ENCODE data around the gene CDH10. TPM values are rescaled to one million over a fixed set of nuclear protein-coding genes. Genes with fewer than 3 reads are reported as not detected.

CDH10 gene
- polyA plus RNA-seq, 4 donors: 0.32 to 0.78 TPM; not detected in 2

DNA sequence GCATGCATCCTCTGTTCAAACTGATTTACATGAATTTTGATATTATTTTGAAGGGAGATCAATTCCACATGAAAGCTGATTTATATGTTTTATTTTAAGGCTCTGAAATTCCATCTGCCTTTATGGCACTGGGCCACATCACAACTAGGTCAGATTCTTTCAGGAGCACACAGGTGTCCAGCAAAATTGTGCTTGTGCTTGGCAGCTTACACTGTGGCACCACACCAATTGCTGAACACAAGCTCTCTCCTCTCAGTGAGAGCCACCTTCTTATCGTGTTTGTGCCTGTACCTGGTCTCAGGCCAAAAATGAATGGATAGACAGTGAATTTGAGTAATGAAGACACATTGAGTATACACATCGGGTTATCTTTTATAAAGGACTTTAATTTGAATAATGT lies 200.4 kb downstream of the CDH10 start:
- no peaks in the 10 kb centered on the region for H3K9me3 ChIP-seq (ENCODE audit: control insufficient read depth in 2 of 2, insufficient read depth in 1 of 2, low read depth in 1 of 2, low read length in 1 of 2)
- H3K27me3 ChIP-seq (ENCODE audit: control insufficient read depth in 3 of 3, insufficient read depth in 3 of 3, low read length in 3 of 3): no peaks in the 10 kb centered on the region
- H3K36me3 ChIP-seq (ENCODE audit: control insufficient read depth in 3 of 3, insufficient read depth in 2 of 3, low read depth in 1 of 3, low read length in 3 of 3): no peaks in the 10 kb centered on the region
- no peaks in the 10 kb centered on the region for H3K4me1 ChIP-seq (ENCODE audit: control insufficient read depth in 3 of 3, insufficient read depth in 2 of 3, low read depth in 1 of 3, low read length in 2 of 3)
- 56 to 67% (median 60%) methylated on average over 2 of the region's 2 CpGs for WGBS, 3 donors
- DNase-seq (no peak), FAIRE-seq (no peak)
- no peak overlapping the region for H3K4me3 ChIP-seq (ENCODE audit: low read depth in 1 of 3, low read length in 3 of 3)
- no peak overlapping the region for H3K27ac ChIP-seq (ENCODE audit: low read depth in 1 of 3, low read length in 2 of 3)

DNA sequence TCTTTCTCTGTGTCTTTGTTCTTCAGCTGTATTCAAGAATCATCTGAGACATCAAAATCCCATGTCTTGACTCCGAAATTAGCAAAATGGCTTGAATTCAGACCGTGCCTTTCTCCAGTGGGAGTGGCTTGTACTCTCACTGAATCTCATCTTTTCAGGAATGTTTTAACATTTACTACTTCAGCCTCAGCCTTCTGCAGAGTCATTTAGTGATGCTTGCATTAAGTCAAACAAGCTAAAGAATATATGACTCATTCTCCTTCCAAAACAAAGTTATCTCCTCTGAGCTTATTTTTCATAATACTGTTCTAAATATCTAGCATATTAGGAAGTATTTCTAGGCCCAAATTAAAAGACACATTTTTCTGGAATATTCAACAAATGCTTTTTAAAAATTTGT lies 205.3 kb downstream of the CDH10 start:
- Histone ChIP-seq H3K4me1 (ENCODE audit: control insufficient read depth in 3 of 3, insufficient read depth in 2 of 3, low read depth in 1 of 3, low read length in 2 of 3) (no peaks in the 10 kb centered on the region), H3K36me3 (ENCODE audit: control insufficient read depth in 3 of 3, insufficient read depth in 2 of 3, low read depth in 1 of 3, low read length in 3 of 3) (no peaks in the 10 kb centered on the region), H3K27ac (ENCODE audit: low read depth in 1 of 3, low read length in 2 of 3) (no peak overlapping the region), H3K9me3 (ENCODE audit: control insufficient read depth in 2 of 2, insufficient read depth in 1 of 2, low read depth in 1 of 2, low read length in 1 of 2) (no peaks in the 10 kb centered on the region), H3K4me3 (ENCODE audit: low read depth in 1 of 3, low read length in 3 of 3) (no peak overlapping the region), H3K27me3 (ENCODE audit: control insufficient read depth in 3 of 3, insufficient read depth in 3 of 3, low read length in 3 of 3) (no peaks in the 10 kb centered on the region)
- WGBS, 3 donors: 53 to 67% (median 56%) methylated on average over 2 of the region's 2 CpGs
- no peak for FAIRE-seq
- no peak for DNase-seq
